ENCODE measurements around the gene SH3RF3. TPM values are rescaled to one million over a fixed set of nuclear protein-coding genes. Genes with fewer than 3 reads are reported as not detected.

The SH3RF3 gene
- total RNA-seq, 1 donor from 2014 or later: 6.4 TPM

DNA sequence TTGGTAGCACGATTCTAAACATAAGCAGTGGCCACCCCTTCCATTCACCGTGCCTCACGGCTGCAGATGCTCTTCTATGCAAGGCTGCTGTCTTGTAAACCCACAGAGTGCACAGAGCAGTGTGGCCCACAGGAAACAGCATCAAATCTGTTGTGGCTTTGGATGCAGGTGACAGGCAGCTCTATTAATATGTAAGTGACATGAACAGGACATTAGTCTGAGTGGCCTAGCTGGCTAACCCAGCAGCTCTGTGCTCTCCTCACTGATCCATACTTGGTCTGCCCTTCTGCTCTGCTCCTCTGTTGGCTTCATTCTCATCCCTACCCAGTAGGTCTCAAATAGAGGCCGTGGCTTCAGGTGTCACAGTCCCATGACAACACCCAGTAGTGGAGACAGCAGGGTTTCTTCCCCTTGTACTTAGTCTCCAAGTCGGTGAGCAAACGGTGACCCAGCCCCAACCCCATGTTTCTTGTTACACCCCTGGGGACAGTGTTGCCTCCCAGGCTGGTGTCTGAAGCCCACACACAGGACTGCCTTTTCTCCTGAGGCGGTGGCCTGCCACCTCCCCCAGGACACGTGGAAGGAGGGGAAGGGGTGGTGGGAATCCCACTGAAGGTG, 5.8 kb downstream of the SH3RF3 start:
- no peak for DNase-seq (ENCODE audit: low spot score)
- intact Hi-C loops (cut with DNase I): no loop called here
- ATAC-seq: no peak

DNA sequence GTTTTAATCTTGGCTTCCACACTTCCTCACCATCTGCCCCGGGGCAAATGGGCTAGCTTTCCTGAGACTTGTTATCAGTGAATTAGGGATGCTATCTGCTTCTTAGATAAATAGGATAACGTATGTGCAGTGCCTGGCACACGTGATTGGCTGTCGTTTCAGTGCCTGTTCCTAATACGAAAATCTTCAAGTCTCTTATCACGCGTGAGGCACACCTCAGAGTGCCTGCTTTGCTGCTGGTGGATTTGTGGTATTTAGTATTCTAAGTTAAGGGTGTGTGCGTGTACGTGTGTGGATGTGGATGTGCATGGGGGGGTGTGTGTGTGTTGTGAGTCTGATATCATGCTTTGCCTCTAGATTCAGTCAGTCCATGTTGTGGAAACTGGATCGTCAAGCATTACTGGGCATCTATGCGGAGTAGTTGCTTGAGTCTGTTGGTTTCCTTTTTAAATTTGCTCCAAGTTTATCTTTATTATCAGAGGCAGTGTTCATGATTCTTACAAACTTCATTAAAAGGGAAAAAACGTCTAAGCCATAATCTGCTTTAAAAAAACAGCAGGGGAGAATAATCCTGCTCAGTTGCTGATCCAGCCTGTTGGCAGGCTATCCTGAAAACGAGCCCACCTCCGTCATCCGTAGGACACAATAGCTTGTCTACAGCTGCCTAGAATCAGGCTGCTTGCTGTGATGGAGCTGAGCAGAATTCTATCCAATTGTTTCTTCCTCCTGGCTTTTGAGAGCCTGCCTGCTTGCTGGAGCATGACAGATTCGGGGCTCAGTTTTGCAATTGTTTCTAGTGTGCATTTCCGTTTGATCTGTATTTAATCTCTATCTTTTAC, 6.6 kb downstream of the SH3RF3 start:
- intact Hi-C loops (cut with DNase I): no loop called here
- DNase-seq (ENCODE audit: low spot score) (no peak), ATAC-seq (no peak)

DNA sequence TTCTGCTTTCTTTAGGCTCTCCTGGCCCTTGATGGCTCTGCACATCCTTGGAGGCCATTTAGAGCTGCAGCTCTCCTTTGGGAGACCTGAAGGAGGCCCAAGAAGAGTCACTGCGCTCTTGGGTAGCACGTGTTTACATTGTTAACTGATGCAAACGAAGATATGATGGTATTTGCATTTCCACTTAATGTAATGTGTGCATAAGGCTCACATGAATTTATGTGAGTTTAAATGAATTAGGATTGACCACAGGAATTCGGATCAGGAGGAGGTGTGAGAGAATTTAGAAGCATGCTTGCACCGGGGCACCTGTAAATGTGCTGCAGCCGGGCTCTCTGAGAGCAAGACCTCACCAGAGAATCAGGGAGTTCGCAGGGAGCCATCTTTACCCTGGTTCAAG, 7.5 kb downstream of the SH3RF3 start:
- ATAC-seq (no peak), DNase-seq (ENCODE audit: low spot score) (peak; percentile 30)
- intact Hi-C loops (cut with DNase I): no loop called here

DNA sequence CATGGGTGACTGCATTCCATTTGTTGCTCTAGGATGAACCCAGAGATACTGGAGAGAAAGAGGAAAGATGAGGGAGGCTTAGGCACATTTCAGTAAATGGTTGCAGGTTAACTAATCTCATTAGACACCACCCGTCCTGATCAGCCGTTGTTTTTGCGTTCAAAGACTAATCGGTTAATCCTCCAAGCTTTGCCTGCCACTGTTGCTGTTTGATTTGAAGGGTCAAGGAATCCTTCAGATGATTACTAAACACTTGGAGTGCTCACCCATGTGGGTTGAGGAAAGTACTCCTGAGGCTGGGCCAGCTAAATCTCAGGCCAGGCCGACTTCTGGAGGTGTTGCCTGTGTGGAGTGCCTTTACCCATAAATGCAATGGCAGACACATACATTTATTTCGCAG, 8.6 kb downstream of the SH3RF3 start:
- intact Hi-C loops (cut with DNase I): no loop called here
- DNase-seq (ENCODE audit: low spot score) (no peak), ATAC-seq (no peak)

DNA sequence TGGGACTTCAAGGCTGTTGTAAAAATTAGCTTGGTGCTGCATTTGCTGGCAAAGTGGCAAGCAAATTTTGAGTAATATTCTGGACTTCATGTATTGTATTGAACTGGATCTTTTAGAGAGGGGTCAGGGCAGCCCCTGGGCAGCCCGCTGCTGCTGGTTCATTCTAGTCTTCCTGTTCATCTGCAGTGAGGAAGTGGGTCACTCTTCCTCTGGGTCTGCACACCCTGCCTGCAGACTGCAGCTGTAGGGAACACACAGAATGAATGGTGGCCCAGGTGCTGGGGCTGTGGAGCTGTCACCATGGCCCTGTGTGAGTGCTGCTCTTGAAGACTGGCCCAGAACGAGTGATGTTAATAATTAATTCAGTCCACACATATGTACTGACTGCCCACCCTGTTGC, 9.4 kb downstream of the SH3RF3 start:
- DNase-seq (ENCODE audit: low spot score) (no peak), ATAC-seq (no peak)

DNA sequence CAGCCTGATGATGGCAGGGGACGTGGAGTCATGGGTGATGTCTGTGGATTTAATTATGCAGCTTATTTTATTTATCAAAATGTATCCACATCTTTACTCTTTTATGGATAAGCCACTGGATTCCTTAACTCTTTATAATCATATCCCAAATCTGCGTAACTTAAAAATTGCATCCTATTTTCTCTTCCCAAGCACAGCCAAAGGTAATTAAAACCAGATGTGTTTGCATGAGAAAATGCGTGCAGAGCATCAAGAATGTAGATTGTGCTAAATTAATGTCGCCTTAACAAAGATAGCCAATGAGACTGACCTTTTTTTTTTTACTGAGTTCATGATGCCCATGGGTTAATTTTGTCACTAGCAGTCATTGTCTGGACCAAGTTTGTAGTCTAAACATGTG, 10.0 kb downstream of the SH3RF3 start:
- no peak for ATAC-seq
- intact Hi-C loops (cut with DNase I): no loop called here
- DNase-seq (ENCODE audit: low spot score): no peak

More for the DNA sequence above, 9.4 kb downstream of the SH3RF3 start:
- intact Hi-C loops (cut with DNase I): no loop called here

DNA sequence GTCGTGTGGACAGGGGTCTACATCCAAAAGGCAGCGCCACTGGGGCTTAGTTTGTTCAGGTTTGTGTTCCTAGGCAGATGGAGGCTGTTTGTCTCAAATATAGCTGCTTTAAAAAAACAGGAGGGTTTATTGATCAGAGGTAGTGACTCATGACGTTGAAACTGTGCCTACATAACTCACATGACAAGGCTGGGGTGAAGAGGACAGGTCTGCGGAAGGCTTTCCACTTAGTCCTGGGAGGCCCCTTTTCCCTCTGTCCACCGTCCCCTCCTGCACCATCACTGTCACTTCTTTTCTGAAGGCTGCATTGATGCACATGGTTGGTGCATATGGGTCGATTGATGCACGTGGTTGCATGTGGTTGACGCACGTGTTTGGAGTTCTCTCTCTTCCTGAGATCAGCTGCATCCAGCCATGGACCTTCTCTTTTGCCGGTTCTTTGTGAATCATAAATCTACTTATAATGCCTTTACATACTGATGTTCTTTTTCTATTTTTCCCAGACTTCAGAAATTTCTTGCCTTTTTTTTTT, 10.9 kb downstream of the SH3RF3 start:
- intact Hi-C loops (cut with DNase I): no loop called here
- no peak for ATAC-seq
- DNase-seq (ENCODE audit: low spot score): peak; percentile 22

DNA sequence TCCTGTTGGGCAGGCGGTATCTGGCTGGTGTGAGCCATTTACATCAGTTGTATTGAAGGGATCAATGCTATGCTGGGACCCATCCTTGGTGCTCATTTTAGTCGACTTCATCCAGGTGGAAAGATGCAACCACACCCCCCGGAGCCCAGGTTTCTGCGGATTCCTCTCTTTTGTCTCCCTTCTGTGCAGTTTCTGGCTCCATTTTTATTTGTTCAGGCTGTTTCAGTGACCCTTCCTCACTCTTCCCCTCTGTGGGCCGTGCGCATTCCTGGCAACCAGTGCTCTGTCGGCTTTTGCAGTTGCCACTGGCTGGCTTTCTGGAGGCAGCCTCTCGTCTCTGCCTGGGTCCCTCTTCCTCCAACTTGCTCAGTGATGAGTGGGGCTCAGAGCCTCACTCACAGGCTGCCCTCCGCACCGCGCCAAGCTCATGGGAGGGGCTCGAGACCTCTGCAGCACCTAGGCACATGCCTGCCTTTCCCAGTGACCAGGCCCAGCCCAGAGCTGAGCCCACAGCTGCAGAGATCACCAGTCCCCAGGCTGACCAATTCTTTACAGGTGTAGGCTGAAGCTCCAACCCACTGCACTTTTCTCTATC, 12.1 kb downstream of the SH3RF3 start:
- ATAC-seq: no peak
- intact Hi-C loops (cut with DNase I): no loop called here
- DNase-seq (ENCODE audit: low spot score): peak; percentile 35

DNA sequence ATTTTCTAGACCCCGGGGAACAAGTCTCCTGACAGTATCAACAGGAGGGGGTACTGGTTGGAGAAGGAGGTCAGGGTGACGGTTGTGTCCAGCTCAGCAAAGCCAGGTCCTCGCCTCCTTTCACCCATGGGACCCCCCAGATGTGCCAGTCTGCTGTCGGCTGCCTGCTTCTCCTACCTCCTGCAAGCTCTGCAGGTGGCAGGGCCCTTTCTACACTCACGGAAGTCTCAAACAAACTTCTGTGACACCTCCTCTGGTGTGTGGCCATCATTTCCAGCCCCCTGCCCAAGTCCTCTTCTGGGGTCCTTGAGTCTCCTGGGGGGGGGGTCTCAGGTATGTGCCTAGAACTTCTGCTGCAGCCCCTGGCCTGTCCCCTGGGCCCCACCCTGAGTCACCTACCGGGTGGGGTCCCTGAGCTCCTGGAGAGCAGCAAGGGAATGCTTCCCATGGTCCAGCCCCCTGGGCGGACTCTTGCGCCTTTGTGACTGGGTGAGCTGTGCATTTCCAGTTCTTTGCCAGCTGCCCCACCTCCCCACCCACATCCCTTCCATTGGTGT, 12.8 kb downstream of the SH3RF3 start:
- intact Hi-C loops (cut with DNase I): no loop called here
- DNase-seq (ENCODE audit: low spot score) (no peak), ATAC-seq (no peak)

DNA sequence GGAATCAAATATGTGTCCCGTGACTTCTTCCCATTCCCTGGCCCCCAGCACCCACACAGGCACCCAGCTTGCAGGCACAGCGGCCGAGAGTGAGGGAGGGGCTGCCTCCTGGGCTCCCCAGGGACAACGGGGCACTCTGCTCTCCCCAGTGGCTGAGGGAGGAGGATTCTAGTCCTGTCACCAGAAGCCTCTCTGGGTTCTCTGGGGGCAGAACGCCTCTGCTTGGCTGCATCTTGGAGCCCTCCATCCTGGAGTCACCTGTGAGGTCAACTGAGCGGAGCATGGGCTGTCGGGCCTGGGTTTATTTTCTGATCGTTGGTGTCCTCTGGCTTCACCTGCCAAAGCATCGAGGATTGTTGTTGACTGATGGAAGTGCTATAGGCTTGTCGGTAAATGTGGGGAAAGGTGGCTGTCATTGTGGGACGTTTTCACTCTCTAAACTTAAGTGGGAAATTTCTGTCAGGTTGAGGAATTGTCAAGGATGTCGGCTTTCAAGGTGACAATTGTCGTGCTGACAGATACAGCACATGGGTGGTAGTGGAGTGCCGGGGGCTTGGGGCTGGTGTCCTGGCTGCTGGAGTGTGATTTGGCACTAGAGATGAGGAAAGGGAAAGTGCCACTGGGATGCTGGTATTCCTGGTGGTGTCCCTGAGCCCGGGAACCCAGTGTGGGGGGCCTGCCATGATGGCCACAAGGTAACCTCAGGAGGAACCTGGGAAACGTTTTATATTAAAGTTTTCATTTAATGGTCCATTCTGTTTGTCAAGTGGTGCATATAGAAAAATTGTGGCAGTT, 13.6 kb downstream of the SH3RF3 start:
- intact Hi-C loops (cut with DNase I): no loop called here
- ATAC-seq (no peak), DNase-seq (ENCODE audit: low spot score) (peak; percentile 32)

DNA sequence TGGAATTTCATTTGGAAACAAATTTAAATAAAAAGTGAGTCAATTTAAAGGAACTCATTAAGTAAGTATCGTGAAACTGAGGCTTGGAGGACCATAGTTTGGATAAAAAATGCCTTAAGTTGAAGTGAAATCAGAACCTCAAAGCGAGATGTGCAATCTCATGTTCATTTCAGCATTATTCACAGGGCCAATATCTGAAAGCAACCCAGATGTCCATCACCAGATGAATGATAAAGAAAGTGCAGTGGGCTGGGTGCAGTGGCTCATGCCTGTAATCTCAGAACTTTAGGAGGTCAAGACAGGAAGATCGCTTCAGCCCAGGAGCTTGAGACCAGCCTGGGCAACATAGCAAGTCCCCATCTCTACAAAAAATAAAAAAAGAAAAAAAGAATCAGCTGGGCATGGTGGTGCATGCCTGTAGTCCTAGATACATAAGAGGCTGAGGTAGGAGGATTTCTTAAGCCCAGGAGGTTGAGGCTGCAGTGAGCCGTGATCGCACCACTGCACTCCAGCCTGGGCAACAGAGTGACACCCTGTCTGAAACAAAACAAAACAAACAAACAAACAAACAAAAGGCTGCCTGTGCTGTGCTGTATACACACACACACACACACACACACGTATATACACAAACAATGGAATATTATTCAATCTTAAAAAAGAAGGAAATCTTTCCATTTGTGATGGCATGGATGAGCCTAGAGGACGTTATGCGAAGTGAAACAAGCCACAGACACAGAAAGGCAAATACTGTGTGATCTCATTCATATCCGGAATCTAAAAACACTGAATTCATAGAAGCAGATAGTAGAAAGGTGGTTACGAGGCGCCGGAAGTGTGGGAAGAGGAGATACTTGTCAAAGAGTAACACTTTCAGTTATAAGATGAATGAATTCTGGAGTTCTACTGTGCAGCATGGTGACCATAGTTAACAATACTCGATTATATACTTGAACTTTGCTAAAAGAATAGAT, 14.5 kb downstream of the SH3RF3 start:
- ATAC-seq (no peak), DNase-seq (ENCODE audit: low spot score) (peak; percentile 19)
- intact Hi-C loops (cut with DNase I): no loop called here

DNA sequence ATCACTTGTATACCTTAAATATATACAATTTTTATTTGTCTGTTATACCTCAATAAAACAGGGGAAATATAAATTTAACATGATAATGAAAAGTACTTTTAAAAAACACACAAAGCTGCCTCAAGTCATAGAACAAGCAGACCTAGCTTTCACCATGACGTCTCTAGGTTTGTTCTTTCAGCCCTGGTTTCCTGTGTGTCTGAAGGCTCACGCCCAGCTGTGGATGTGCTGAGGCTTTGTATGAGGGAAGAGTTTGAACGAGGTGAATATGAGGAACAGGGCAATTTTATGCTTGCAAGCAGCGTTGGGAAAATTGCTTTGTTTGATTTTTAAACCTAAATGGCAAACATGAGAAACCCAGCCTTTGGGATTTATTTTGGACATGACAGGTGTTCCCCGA, 15.3 kb downstream of the SH3RF3 start:
- ATAC-seq (no peak), DNase-seq (ENCODE audit: low spot score) (no peak)
- intact Hi-C loops (cut with DNase I): no loop called here

DNA sequence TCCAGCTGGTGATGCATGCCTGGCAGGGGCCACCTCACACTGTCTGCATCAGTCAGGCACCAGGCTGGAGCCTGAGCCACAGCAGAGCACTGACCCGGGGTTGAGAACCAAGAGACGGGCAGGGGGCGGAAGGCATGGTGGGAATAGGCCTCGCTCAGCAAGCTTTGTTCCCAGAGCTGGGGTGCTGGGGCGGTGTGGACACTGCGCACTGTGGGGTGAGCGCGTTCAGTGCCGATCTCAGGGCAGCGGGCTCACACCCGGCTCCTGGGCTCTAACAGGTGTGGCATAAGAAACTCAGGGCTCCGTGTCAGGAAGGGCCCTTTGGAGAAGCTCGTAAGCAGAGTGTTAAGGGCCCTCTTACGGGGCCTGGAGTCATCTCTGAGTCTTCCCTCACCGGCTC, 15.7 kb downstream of the SH3RF3 start:
- ATAC-seq (no peak), DNase-seq (ENCODE audit: low spot score) (no peak)
- intact Hi-C loops (cut with DNase I): no loop called here

DNA sequence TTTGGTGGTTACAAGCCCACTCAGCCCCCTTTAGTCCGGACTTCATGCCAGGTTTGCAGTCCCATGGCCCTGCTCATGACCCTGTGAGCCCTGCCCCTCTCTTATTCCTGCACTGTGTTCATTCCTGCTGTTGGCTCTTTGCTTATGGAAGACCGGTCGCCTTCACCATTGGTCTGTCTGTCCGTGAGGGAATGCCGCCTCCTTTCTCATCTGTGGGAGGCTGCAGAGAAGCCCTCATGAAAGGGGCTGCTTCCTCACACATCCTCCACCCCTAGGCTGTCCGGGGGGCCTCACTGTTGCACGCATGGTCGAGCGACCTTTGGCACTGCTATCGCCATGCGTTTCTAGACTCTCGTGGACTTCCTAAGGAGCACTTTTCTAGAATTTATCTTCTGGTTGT, 16.3 kb downstream of the SH3RF3 start:
- intact Hi-C loops (cut with DNase I): no loop called here
- ATAC-seq: no peak

DNA sequence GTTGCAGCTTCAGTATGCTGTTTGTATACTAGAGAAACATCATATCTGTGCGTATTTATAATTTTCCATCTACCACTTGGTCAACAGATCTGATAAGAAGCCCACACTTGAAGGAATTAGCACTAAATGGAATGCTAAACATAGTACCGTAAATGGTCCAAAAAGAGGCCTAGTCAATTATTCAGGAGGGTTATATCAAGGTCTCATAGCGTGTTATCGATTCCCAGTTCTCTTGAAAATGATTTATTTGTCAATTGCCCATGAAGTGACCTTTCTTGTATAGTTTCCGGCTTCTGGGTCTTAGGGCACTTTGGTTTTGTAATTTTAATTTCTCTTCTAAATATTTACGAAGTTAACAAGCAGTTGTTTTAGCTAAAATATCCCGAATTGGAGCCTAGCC, 18.4 kb downstream of the SH3RF3 start:
- DNase-seq (ENCODE audit: low spot score) (no peak), ATAC-seq (no peak)
- intact Hi-C loops (cut with DNase I): no loop called here

More for the DNA sequence above, 16.3 kb downstream of the SH3RF3 start:
- DNase-seq (ENCODE audit: low spot score): no peak

DNA sequence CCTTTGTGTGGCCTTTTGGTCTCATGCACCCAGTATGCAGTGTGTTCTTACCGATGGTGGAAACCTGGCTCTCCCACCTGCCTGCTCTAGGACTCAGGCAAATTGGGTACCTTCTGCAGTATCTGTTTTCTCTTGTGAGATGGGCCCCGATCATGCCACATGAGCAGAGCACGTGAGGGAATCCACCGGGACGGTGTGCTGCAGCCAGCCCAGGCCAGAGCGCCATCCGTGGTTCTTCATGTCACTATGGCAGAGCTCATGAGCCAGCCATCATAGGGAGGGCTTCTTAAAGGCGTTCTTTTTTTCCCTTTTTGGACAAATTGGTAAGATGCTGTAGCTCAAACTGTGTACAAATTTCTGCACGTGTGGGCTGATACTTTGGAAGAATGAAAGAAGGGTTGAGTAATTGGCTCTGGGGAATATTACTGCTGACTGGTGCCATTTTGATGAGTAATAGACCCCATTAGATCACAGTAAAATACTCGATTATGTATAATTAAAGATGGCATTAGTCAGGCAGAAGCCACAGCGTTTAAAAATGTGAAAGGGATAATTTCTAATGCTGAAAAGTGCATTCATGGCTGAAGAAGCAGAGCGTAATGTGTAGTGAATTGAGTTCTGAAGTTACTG, 19.2 kb downstream of the SH3RF3 start:
- DNase-seq (ENCODE audit: low spot score) (no peak), ATAC-seq (peak; percentile 70)
- intact Hi-C loops (cut with DNase I): no loop called here

DNA sequence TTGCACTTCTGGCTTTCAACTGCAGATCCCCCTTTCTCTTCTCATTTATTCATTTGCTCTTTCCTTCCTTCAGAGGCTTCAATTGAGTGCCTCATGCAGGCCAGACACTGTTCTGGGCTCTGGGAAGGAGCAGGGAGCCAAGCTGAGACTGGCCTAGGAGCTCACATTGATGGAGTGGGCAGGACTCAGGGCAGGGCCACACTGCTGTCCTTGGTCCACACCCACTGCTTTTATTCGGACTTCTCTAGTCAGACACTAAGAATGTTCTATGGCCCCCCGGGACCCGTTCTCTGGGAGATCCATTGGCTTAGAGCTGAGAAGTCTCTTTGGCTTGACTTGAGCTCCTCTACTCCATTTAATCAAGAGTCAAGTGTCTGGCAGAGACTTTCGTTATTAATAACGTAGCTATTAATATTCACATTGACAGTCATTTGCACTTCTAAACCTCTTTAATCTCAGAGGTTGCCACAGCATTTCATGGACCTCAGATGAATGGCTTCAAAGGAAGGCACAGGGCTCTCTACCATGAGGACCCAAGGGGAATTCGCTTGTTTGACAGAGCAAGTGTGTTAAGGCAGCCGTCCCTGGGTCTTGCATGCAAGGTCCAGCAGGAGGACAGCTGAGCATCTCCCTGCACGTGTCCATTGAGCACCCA, 20.1 kb downstream of the SH3RF3 start:
- DNase-seq (ENCODE audit: low spot score) (no peak), ATAC-seq (no peak)
- intact Hi-C loops (cut with DNase I): no loop called here

All from sciatic nerve (tissue), 2 donors.